ENCODE results near the gene DACT1. TPM values are rescaled to one million over a fixed set of nuclear protein-coding genes. Genes with fewer than 3 reads are reported as not detected.

The DACT1 gene
- total and polyA plus RNA-seq, 10 of the 15 experiments (the other 5 are each of a cell fraction or from before 2014, with no cell fraction given) = 0.13 to 2.9 (median 0.91) TPM

DNA sequence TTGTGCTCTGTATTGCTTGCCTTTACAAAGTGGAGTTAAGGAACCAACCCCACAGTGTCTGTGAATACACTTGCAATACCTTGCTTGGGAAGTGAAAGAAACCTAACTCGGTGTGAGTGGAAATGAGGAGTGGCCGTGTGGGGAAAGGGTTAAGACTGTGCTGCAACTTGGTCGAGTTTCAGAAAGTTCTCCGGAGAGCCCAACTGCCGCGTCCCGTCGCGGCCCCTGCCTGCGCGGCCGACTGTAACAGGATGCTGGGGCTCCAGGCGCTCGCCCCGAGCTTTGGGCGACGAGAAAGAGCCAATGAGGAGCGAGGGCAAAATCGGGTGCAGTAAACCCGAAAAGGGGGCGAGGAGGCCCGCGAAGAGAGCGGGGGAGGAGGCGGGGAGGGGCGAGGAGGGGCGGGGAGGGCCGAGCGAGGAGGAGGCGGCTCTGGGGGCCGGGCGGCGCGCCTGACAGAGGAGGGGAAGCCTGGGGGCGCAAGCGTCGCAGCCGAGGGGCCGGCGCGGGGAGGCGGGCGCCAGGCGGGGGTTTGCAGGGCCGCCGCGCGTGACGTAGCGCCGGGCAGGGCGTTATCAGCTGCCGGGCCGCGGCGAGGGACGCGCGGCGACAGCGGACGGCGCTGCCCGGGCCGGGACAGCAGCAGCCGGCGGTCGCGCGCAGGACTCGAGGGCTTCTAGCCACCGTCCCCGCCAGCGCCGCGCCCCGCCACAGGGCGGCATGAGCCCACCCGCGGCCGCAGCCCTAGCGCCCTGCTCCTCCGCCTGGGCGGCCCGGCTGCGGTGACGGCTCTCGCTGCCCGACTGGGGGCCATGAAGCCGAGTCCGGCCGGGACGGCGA is at the start of gene DACT1 (continued):
- TF ChIP-seq, protein P1, sequence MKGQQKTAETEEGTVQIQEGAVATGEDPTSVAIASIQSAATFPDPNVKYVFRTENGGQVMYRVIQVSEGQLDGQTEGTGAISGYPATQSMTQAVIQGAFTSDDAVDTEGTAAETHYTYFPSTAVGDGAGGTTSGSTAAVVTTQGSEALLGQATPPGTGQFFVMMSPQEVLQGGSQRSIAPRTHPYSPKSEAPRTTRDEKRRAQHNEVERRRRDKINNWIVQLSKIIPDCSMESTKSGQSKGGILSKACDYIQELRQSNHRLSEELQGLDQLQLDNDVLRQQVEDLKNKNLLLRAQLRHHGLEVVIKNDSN (IDR thresholded peaks at IDR 0.05; ENCODE audit: borderline replicate concordance, extremely low read length, insufficient read depth, low read depth, low read length) = no peak
- TF ChIP-seq MEF2B (IDR thresholded peaks at IDR 0.05; ENCODE audit: partially characterized antibody, poor library complexity, severe bottlenecking) = no peak
- no peak for TF ChIP-seq MEF2A (IDR thresholded peaks at IDR 0.05; ENCODE audit: insufficient read depth, low read depth, low read length)
- no peak for TF ChIP-seq FOXM1 (IDR thresholded peaks at IDR 0.05; ENCODE audit: low read depth, low read length)
- TF ChIP-seq, protein P2, sequence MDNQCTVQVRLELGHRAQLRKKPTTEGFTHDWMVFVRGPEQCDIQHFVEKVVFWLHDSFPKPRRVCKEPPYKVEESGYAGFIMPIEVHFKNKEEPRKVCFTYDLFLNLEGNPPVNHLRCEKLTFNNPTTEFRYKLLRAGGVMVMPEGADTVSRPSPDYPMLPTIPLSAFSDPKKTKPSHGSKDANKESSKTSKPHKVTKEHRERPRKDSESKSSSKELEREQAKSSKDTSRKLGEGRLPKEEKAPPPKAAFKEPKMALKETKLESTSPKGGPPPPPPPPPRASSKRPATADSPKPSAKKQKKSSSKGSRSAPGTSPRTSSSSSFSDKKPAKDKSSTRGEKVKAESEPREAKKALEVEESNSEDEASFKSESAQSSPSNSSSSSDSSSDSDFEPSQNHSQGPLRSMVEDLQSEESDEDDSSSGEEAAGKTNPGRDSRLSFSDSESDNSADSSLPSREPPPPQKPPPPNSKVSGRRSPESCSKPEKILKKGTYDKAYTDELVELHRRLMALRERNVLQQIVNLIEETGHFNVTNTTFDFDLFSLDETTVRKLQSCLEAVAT (IDR thresholded peaks at IDR 0.05) = no peak
- no peak for TF ChIP-seq NR2C1 (IDR thresholded peaks at IDR 0.05)
- no peak for TF ChIP-seq POLR2AphosphoS5 (IDR thresholded peaks at IDR 0.05; ENCODE audit: low read length)
- no peak for TF ChIP-seq SIN3A (IDR thresholded peaks at IDR 0.05; ENCODE audit: low read depth, low read length)
- no peak for TF ChIP-seq EZH2 (IDR thresholded peaks at IDR 0.05; ENCODE audit: borderline replicate concordance, control insufficient read depth, low read depth, low read length)
- no peak for TF ChIP-seq SP1 (IDR thresholded peaks at IDR 0.05; ENCODE audit: low read depth, low read length)
- no peak for TF ChIP-seq NFIC (IDR thresholded peaks at IDR 0.05; ENCODE audit: low read depth, low read length)
- no peak for TF ChIP-seq RCOR1 (conservative IDR thresholded peaks at IDR 0.05; ENCODE audit: low read depth, low read length)
- peak; percentile 0; the same call in 1 of the 2 replicates for TF ChIP-seq CHD1 (IDR thresholded peaks at IDR 0.05; ENCODE audit: low read depth, low read length)
- TF ChIP-seq NFXL1 (IDR thresholded peaks at IDR 0.05; ENCODE audit: borderline replicate concordance) = no peak
- TF ChIP-seq MYC (IDR thresholded peaks at IDR 0.05; ENCODE audit: insufficient read depth, insufficient read length, insufficient replicate concordance, low read length, severe bottlenecking) = no peak
- no peak for TF ChIP-seq SUZ12 (IDR thresholded peaks at IDR 0.05; ENCODE audit: unreplicated experiment)
- TF ChIP-seq CHD2 (IDR thresholded peaks at IDR 0.05; ENCODE audit: borderline replicate concordance, low read depth, low read length) = no peak
- no peak for TF ChIP-seq ZNF24 (IDR thresholded peaks at IDR 0.05)
- TF ChIP-seq, protein P3, sequence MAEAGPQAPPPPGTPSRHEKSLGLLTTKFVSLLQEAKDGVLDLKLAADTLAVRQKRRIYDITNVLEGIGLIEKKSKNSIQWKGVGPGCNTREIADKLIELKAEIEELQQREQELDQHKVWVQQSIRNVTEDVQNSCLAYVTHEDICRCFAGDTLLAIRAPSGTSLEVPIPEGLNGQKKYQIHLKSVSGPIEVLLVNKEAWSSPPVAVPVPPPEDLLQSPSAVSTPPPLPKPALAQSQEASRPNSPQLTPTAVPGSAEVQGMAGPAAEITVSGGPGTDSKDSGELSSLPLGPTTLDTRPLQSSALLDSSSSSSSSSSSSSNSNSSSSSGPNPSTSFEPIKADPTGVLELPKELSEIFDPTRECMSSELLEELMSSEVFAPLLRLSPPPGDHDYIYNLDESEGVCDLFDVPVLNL (IDR thresholded peaks at IDR 0.05; ENCODE audit: low read depth, low read length) = no peak
- TF ChIP-seq, protein P4, sequence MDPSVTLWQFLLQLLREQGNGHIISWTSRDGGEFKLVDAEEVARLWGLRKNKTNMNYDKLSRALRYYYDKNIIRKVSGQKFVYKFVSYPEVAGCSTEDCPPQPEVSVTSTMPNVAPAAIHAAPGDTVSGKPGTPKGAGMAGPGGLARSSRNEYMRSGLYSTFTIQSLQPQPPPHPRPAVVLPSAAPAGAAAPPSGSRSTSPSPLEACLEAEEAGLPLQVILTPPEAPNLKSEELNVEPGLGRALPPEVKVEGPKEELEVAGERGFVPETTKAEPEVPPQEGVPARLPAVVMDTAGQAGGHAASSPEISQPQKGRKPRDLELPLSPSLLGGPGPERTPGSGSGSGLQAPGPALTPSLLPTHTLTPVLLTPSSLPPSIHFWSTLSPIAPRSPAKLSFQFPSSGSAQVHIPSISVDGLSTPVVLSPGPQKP (IDR thresholded peaks at IDR 0.05; ENCODE audit: low read depth, low read length) = no peak
- no peak for TF ChIP-seq ZNF274 (IDR thresholded peaks at IDR 0.05; ENCODE audit: insufficient read depth, insufficient read length)
- no peak for TF ChIP-seq TCF12 (IDR thresholded peaks at IDR 0.05; ENCODE audit: low read depth, low read length)
